GM12878 (cell line): ENCODE measurements around the gene SETD1B. TPM values are rescaled to one million over a fixed set of nuclear protein-coding genes. Genes with fewer than 3 reads are reported as not detected.

Experiments used
- BACH1 ChIP-seq: fragments of 450-650 bp; IDR thresholded peaks from 2 replicates; pipeline ENCODE4 v1.6.1; 2017; ENCODE audit warnings: mild to moderate bottlenecking, borderline replicate concordance
- BCL11A ChIP-seq: IDR thresholded peaks from 2 replicates; pipeline ENCODE4 v1.6.1; 2011; ENCODE audit warnings: low read depth, low read length
- CBX5 ChIP-seq: sonication (generic); IDR thresholded peaks from 2 replicates; pipeline ENCODE4 v1.6.1; 2016; ENCODE audit warnings: low read depth, moderate library complexity, mild to moderate bottlenecking, inconsistent platforms
- CEBPZ ChIP-seq: fragments of 150-350 bp; IDR thresholded peaks from 2 replicates; pipeline ENCODE4 v1.6.1; 2016; ENCODE audit warnings: low read depth, low read length
- CHD1 ChIP-seq: IDR thresholded peaks from 2 replicates; pipeline ENCODE4 v1.6.1; 2012; ENCODE audit warnings: low read depth, low read length, improper control_type of control experiment
- CHD2 ChIP-seq: IDR thresholded peaks from 2 replicates; pipeline ENCODE4 v1.6.1; 2011; ENCODE audit warnings: low read depth, low read length, improper control_type of control experiment, borderline replicate concordance
- CREM ChIP-seq: IDR thresholded peaks from 2 replicates; pipeline ENCODE4 v1.6.1; 2014; ENCODE audit warnings: antibody characterized with exemption, low read depth
- DPF2 ChIP-seq: fragments of 450-650 bp; IDR thresholded peaks from 2 replicates; pipeline ENCODE4 v1.6.1; 2017; ENCODE audit warnings: mild to moderate bottlenecking
- EGR1 ChIP-seq, 2 experiments: IDR thresholded peaks; 1 replicate in 1 of 2; 2 replicates in 1 of 2; pipeline ENCODE4 v1.6.1; 2011 to 2012; ENCODE audit warnings: low read depth in 2 of 2, low read length in 2 of 2, borderline replicate concordance in 1 of 2, mild to moderate bottlenecking in 1 of 2, moderate library complexity in 1 of 2
- EP300 ChIP-seq, 2 experiments: fragments of 150-350 bp in 1 of 2; IDR thresholded peaks; 2 replicates each; pipeline ENCODE4 v1.6.1; 2011 to 2012; ENCODE audit warnings: low read depth in 2 of 2, low read length in 2 of 2, borderline replicate concordance in 1 of 2, improper control_type of control experiment in 1 of 2, inconsistent platforms in 1 of 2; ENCODE audit not compliant: control insufficient read depth in 1 of 2
- IRF5 ChIP-seq: fragments of 450-650 bp; IDR thresholded peaks from 2 replicates; pipeline ENCODE4 v1.6.1; 2017; ENCODE audit warnings: borderline replicate concordance
- MEF2A ChIP-seq: IDR thresholded peaks from 2 replicates; pipeline ENCODE4 v1.6.1; 2011; ENCODE audit warnings: low read depth, mild to moderate bottlenecking, low read length, moderate library complexity; ENCODE audit not compliant: insufficient read depth
- MLLT1 ChIP-seq: fragments of 450-650 bp; IDR thresholded peaks from 2 replicates; pipeline ENCODE4 v1.6.1; 2016; ENCODE audit warnings: mild to moderate bottlenecking
- NKRF ChIP-seq: fragments of 450-650 bp; conservative IDR thresholded peaks from 2 replicates; pipeline ENCODE4 v1.6.1; 2017; ENCODE audit warnings: mild to moderate bottlenecking, moderate library complexity
- NR2C2 ChIP-seq: IDR thresholded peaks from 2 replicates; pipeline ENCODE4 v1.6.1; 2011; ENCODE audit warnings: borderline replicate concordance, low read depth; ENCODE audit not compliant: control insufficient read depth, insufficient read length
- SPI1 ChIP-seq: IDR thresholded peaks from 2 replicates; pipeline ENCODE4 v1.6.1; 2011; ENCODE audit warnings: low read depth, mild to moderate bottlenecking, low read length, moderate library complexity, borderline replicate concordance; ENCODE audit not compliant: insufficient read depth
- WRNIP1 ChIP-seq: IDR thresholded peaks from 2 replicates; pipeline ENCODE4 v1.6.1; 2011; ENCODE audit warnings: low read depth, low read length, improper control_type of control experiment, borderline replicate concordance
- ZBED1 ChIP-seq: IDR thresholded peaks from 2 replicates; pipeline ENCODE4 v1.6.1; 2016; ENCODE audit warnings: borderline replicate concordance
- ZNF274 ChIP-seq: IDR thresholded peaks from one replicate; pipeline ENCODE4 v1.8.0; 2011; ENCODE audit not compliant: insufficient read length, insufficient read depth
- ZNF622 ChIP-seq: fragments of 450-650 bp; IDR thresholded peaks from 2 replicates; pipeline ENCODE4 v1.6.1; 2017; ENCODE audit warnings: mild to moderate bottlenecking, inconsistent platforms
- ZZZ3 ChIP-seq: IDR thresholded peaks from 2 replicates; pipeline ENCODE4 v1.6.1; 2011; ENCODE audit warnings: low read depth; ENCODE audit not compliant: control insufficient read depth, insufficient read length
- polyA plus RNA-seq, 11 experiments: library from polyadenylated mRNA; depleted of rRNA in 4 of 11; unstranded in 6 of 11; stranded (reverse) in 5 of 11; fragments of >200 nt; fragmentation: Nextera tagmentation in 4 of 11; fragmentation: Illumina TruSeq in 1 of 11; extraction: Ambion mirVana in 4 of 11; extraction: Trizol in 1 of 11; gene quantifications; 1 replicate in 1 of 11; 2 replicates in 10 of 11; pipeline versions ENCODE4 v1.2.1 to v1.2.3, GENCODE V29; 2011 to 2016; ENCODE audit warnings: inconsistent platforms in 2 of 11, missing spikeins in 2 of 11, low read depth in 1 of 11
- total RNA-seq, 4 experiments: library from RNA; depleted of rRNA in 3 of 4; stranded (reverse); fragments of >200 nt in 3 of 4; fragmentation: Illumina TruSeq in 1 of 4; extraction: Trizol in 1 of 4; gene quantifications; 2 replicates each; pipeline versions ENCODE4 v1.2.1 to v1.2.3, GENCODE V29; 2013 to 2021

SETD1B gene
- total and polyA plus RNA-seq, 10 of the 15 experiments (the other 5 are each of a cell fraction or from before 2014, with no cell fraction given), result 0.50 to 17.3 (median 1.6) TPM

- TF ChIP-seq NKRF (peak; percentile 64), MLLT1 (peak; percentile 25; the same call in 1 of the 2 replicates), IRF5 (no peak), CEBPZ (no peak), ZNF274 (no peak), ZBED1 (no peak), MEF2A (no peak), BACH1 (0 out of 2 replicates have a peak, but pooled peaks have one; percentile 6), EP300 (IDR thresholded peaks at IDR 0.05; ENCODE audit: borderline replicate concordance in 1 of 2, control insufficient read depth in 1 of 2, low read depth in 2 of 2, low read length in 2 of 2) (no peak), ZZZ3 (no peak), EGR1 (IDR thresholded peaks at IDR 0.05; ENCODE audit: borderline replicate concordance in 1 of 2, low read depth in 2 of 2, low read length in 2 of 2) (no peak), BCL11A (no peak), NR2C2 (no peak), ZNF622 (no peak), WRNIP1 (no peak), SPI1 (peak; percentile 29; the same call in 1 of the 2 replicates), CREM (0 out of 2 replicates have a peak, but pooled peaks have one; percentile 3), DPF2 (no peak), CHD2 (no peak), CBX5 (no peak), CHD1 (no peak; the same call in 1 of the 2 replicates)
These were observed 2.0 kb upstream of the SETD1B start (continued) for GRCh38 chr12:121801595-121802484.
